Liver (tissue), 3 donors: Measurements from ENCODE around the gene CTRB1.

Source experiments
- CTCF ChIP-seq: fragments of 150-350 bp; IDR thresholded peaks from 2 replicates; pipeline ENCODE4 v1.5.1; 2017; ENCODE audit warnings: improper control_type of control experiment, low read depth, low read length; ENCODE audit not compliant: missing input control
- EGR1 ChIP-seq, 2 donors: IDR thresholded peaks; 2 replicates each; pipeline ENCODE4 v1.6.1; 2016 to 2018; ENCODE audit warnings: antibody characterized with exemption in 2 of 2, low read depth in 2 of 2
- FOXA1 ChIP-seq: IDR thresholded peaks from 2 replicates; pipeline ENCODE4 v1.6.1; 2016; ENCODE audit warnings: antibody characterized with exemption
- GABPA ChIP-seq, 2 donors: IDR thresholded peaks in 1 of 2; conservative IDR thresholded peaks in 1 of 2; 2 replicates each; pipeline ENCODE4 v1.6.1; 2016; ENCODE audit warnings: antibody characterized with exemption in 2 of 2, mild to moderate bottlenecking in 1 of 2, moderate library complexity in 1 of 2
- JUND ChIP-seq, 2 donors: IDR thresholded peaks; 2 replicates each; pipeline ENCODE4 v1.6.1; 2016; ENCODE audit warnings: antibody characterized with exemption in 2 of 2
- MAX ChIP-seq: IDR thresholded peaks from 2 replicates; pipeline ENCODE4 v1.6.1; 2016; ENCODE audit warnings: antibody characterized with exemption
- RAD21 ChIP-seq, 2 donors: IDR thresholded peaks; 2 replicates each; pipeline ENCODE4 v1.6.1; 2016; ENCODE audit warnings: antibody characterized with exemption in 2 of 2, mild to moderate bottlenecking in 2 of 2
- REST ChIP-seq: IDR thresholded peaks from 2 replicates; pipeline ENCODE4 v1.6.1; 2016; ENCODE audit warnings: antibody characterized with exemption, mild to moderate bottlenecking
- RXRA ChIP-seq, 2 donors: IDR thresholded peaks; 2 replicates each; pipeline ENCODE4 v1.6.1; 2017 to 2018; ENCODE audit warnings: antibody characterized with exemption in 2 of 2, mild to moderate bottlenecking in 1 of 2
- SP1 ChIP-seq: IDR thresholded peaks from 2 replicates; pipeline ENCODE4 v1.6.1; 2018; ENCODE audit warnings: antibody characterized with exemption, mild to moderate bottlenecking
- TAF1 ChIP-seq: conservative IDR thresholded peaks from 2 replicates; pipeline ENCODE4 v1.6.1; 2016; ENCODE audit warnings: antibody characterized with exemption, mild to moderate bottlenecking
- YY1 ChIP-seq: IDR thresholded peaks from 2 replicates; pipeline ENCODE4 v1.6.1; 2016; ENCODE audit warnings: antibody characterized with exemption, mild to moderate bottlenecking
- donor health status: healthy.
- donor health status: healthy.

- TF ChIP-seq CTCF (no peak), GABPA (IDR thresholded peaks at IDR 0.05 in 1 of 2, conservative IDR thresholded peaks at IDR 0.05 in 1 of 2) (no peak), EGR1 (IDR thresholded peaks at IDR 0.05; ENCODE audit: low read depth in 2 of 2) (no peak), FOXA1 (no peak), JUND (IDR thresholded peaks at IDR 0.05) (no peak), TAF1 (no peak), SP1 (no peak), YY1 (no peak), REST (no peak), RAD21 (IDR thresholded peaks at IDR 0.05) (no peak), MAX (no peak), RXRA (IDR thresholded peaks at IDR 0.05) (no peak)
Measured at GRCh38 chr16:75262800-75263127, 44.0 kb downstream of the CTRB1 start.
